GM12878 (cell line): ENCODE results near the gene CRYBA2. TPM values are rescaled to one million over a fixed set of nuclear protein-coding genes. Genes with fewer than 3 reads are reported as not detected.

Experiments
- ATAC-seq: fragments of 200-7000 bp; cut with Tn5 transposase; 3 replicates; pipeline ENCODE4 v1.9.1; 2020; ENCODE audit warnings: mild to moderate bottlenecking, moderate library complexity
- BruUV-seq: library from RNA; stranded (reverse); fragments of 400-500 nt; replicated peaks from 2 replicates; lab custom pipeline; 2021; lab: Mats Ljungman, UMichigan
- CTCF ChIA-PET: fragments of 300-600 bp; sonication (Branson Sonifier 250); formaldehyde crosslinking; extraction: SDS; loops from one replicate; lab custom pipeline; 2021; ENCODE audit warnings: inconsistent platforms; lab: Yijun Ruan, JAX
- POLR2A ChIA-PET: fragments of 350-600 bp; formaldehyde crosslinking; extraction: SDS; loops from one replicate; lab custom pipeline; 2021; ENCODE audit warnings: inconsistent platforms; lab: Charles Lee
- RAD21 ChIA-PET: fragments of 300-600 bp; sonication (Branson Sonifier 250); formaldehyde crosslinking; loops from one replicate; lab custom pipeline; 2023; ENCODE audit warnings: antibody characterized with exemption; ENCODE audit not compliant: unreplicated experiment; lab: Charles Lee
- SMC1A ChIA-PET: fragments of 300-600 bp; sonication (Branson Sonifier 250); formaldehyde crosslinking; loops from one replicate; lab custom pipeline; 2023; ENCODE audit not compliant: unreplicated experiment, uncharacterized antibody; lab: Charles Lee
- DNase-seq: peaks from one replicate; pipeline ENCODE4 v3.0.0-alpha.2; 2011; ENCODE audit warnings: low read depth, low spot score
- FAIRE-seq: peaks from 3 replicates; lab custom pipeline; 2011; peaks lifted over from hg19 to GRCh38; lab: Jason Lieb, UNC
- H2AFZ ChIP-seq: 2 replicates; pipeline ENCODE4 v1.6.0; 2011; ENCODE audit warnings: low read depth, low read length, control low read depth; ENCODE audit not compliant: control insufficient read depth
- H3K27ac ChIP-seq: 2 replicates; pipeline ENCODE4 v1.5.1; 2011; ENCODE audit warnings: control low read depth; ENCODE audit not compliant: control insufficient read depth, insufficient read depth
- H3K27me3 ChIP-seq, 2 experiments: replicated peaks in 1 of 2; 2 replicates each; pipeline versions ENCODE4 v1.6.0 to v1.6.1; 2011; ENCODE audit warnings: low read length in 1 of 2; ENCODE audit not compliant: control insufficient read depth in 2 of 2, insufficient read depth in 2 of 2
- H3K36me3 ChIP-seq, 2 experiments: 2 replicates each; pipeline ENCODE4 v1.5.1; 2011; ENCODE audit warnings: low read length in 1 of 2; ENCODE audit not compliant: control insufficient read depth in 2 of 2, insufficient read depth in 2 of 2
- H3K4me1 ChIP-seq: 2 replicates; pipeline ENCODE4 v1.6.1; 2011; ENCODE audit warnings: mild to moderate bottlenecking, low read length, moderate library complexity, mixed read lengths; ENCODE audit not compliant: control insufficient read depth, insufficient read depth
- H3K4me2 ChIP-seq: 2 replicates; pipeline ENCODE4 v1.6.0; 2011; ENCODE audit warnings: control low read depth; ENCODE audit not compliant: control insufficient read depth, insufficient read depth
- H3K4me3 ChIP-seq: fragments of 200-600 bp; sonication (generic); 2 replicates; pipeline ENCODE4 v1.5.1; 2016
- H3K79me2 ChIP-seq: 2 replicates; pipeline ENCODE4 v1.6.0; 2011; ENCODE audit warnings: low read length; ENCODE audit not compliant: control insufficient read depth, insufficient read depth
- H3K9ac ChIP-seq: 2 replicates; pipeline ENCODE4 v1.8.0; 2011; ENCODE audit warnings: low read length, control low read depth, mixed read lengths; ENCODE audit not compliant: control insufficient read depth, insufficient read depth
- H3K9me3 ChIP-seq: replicated peaks from 3 replicates; pipeline ENCODE4 v1.5.1; 2011; ENCODE audit warnings: mild to moderate bottlenecking, low read length; ENCODE audit not compliant: control insufficient read depth, insufficient read depth
- H4K20me1 ChIP-seq: 2 replicates; pipeline ENCODE4 v1.6.0; 2011; ENCODE audit not compliant: control insufficient read depth, insufficient read depth
- FOXK2 ChIP-seq: fragments of 450-650 bp; IDR thresholded peaks from 2 replicates; pipeline ENCODE4 v1.6.1; 2017; ENCODE audit warnings: mild to moderate bottlenecking, moderate library complexity
- FOXM1 ChIP-seq: IDR thresholded peaks from 2 replicates; pipeline ENCODE4 v1.6.1; 2012; ENCODE audit warnings: low read depth, mild to moderate bottlenecking, inconsistent platforms, low read length, moderate library complexity
- IKZF2 ChIP-seq, 2 experiments: fragments of 450-650 bp; IDR thresholded peaks; 2 replicates each; pipeline ENCODE4 v1.6.1; 2017; ENCODE audit warnings: mild to moderate bottlenecking in 2 of 2, moderate library complexity in 2 of 2
- IRF4 ChIP-seq: IDR thresholded peaks from 2 replicates; pipeline ENCODE4 v1.6.1; 2011; ENCODE audit warnings: low read depth, low read length
- JUNB ChIP-seq: IDR thresholded peaks from 2 replicates; pipeline ENCODE4 v1.6.1; 2016; ENCODE audit warnings: antibody characterized with exemption, mild to moderate bottlenecking
- MEF2A ChIP-seq: IDR thresholded peaks from 2 replicates; pipeline ENCODE4 v1.6.1; 2011; ENCODE audit warnings: low read depth, mild to moderate bottlenecking, low read length, moderate library complexity; ENCODE audit not compliant: insufficient read depth
- PAX5 ChIP-seq: IDR thresholded peaks from 2 replicates; pipeline ENCODE4 v1.6.1; 2011; ENCODE audit warnings: low read depth, low read length, borderline replicate concordance
- PKNOX1 ChIP-seq: fragments of 450-650 bp; IDR thresholded peaks from 2 replicates; pipeline ENCODE4 v1.6.1; 2016; ENCODE audit warnings: mild to moderate bottlenecking
- POLR2AphosphoS5 ChIP-seq: IDR thresholded peaks from 2 replicates; pipeline ENCODE4 v1.6.1; 2011; ENCODE audit warnings: mild to moderate bottlenecking, low read length, inconsistent platforms
- RAD21 ChIP-seq: IDR thresholded peaks from 2 replicates; pipeline ENCODE4 v1.6.1; 2011; ENCODE audit warnings: mild to moderate bottlenecking, low read depth, low read length, moderate library complexity; ENCODE audit not compliant: insufficient read depth
- RCOR1 ChIP-seq: conservative IDR thresholded peaks from 2 replicates; pipeline ENCODE4 v1.6.1; 2012; ENCODE audit warnings: low read depth, low read length, improper control_type of control experiment
- RFX5 ChIP-seq: IDR thresholded peaks from 2 replicates; pipeline ENCODE4 v1.6.1; 2011; ENCODE audit warnings: low read depth, low read length, improper control_type of control experiment
- SIN3A ChIP-seq: IDR thresholded peaks from 2 replicates; pipeline ENCODE4 v1.6.1; 2012; ENCODE audit warnings: low read depth, low read length, improper control_type of control experiment
- SMC3 ChIP-seq: IDR thresholded peaks from 2 replicates; pipeline ENCODE4 v1.6.1; 2011; ENCODE audit warnings: low read length, improper control_type of control experiment, borderline replicate concordance
- WRNIP1 ChIP-seq: IDR thresholded peaks from 2 replicates; pipeline ENCODE4 v1.6.1; 2011; ENCODE audit warnings: low read depth, low read length, improper control_type of control experiment, borderline replicate concordance
- WGBS: methylation state at CpG from one replicate; pipeline ENCODE4 v1.1.6; 2016; ENCODE audit warnings: low lambda C conversion rate; ENCODE audit not compliant: insufficient replicate concordance, insufficient coverage; ENCODE audit errors: missing lambda C conversion rate; 5-methylcytosine and 5-hydroxymethylcytosine counted together
- in situ Hi-C: fragments of 300-500 bp; cut with MboI; formaldehyde crosslinking; loops from 9 replicates; pipeline ENCODE4 v1.14.3; 2018; ENCODE audit warnings: mixed read lengths
- intact Hi-C: fragments of 100-400 bp; cut with micrococcal nuclease; formaldehyde crosslinking; loops from one replicate; pipeline ENCODE4 v1.14.2; 2022; ENCODE audit not compliant: unreplicated experiment
- polyA plus RNA-seq, 11 experiments: library from polyadenylated mRNA; depleted of rRNA in 4 of 11; unstranded in 6 of 11; stranded (reverse) in 5 of 11; fragments of >200 nt; fragmentation: Nextera tagmentation in 4 of 11; fragmentation: Illumina TruSeq in 1 of 11; extraction: Ambion mirVana in 4 of 11; extraction: Trizol in 1 of 11; gene quantifications; 1 replicate in 1 of 11; 2 replicates in 10 of 11; pipeline versions ENCODE4 v1.2.1 to v1.2.3, GENCODE V29; 2011 to 2016; ENCODE audit warnings: inconsistent platforms in 2 of 11, missing spikeins in 2 of 11, low read depth in 1 of 11
- total RNA-seq, 4 experiments: library from RNA; depleted of rRNA in 3 of 4; stranded (reverse); fragments of >200 nt in 3 of 4; fragmentation: Illumina TruSeq in 1 of 4; extraction: Trizol in 1 of 4; gene quantifications; 2 replicates each; pipeline versions ENCODE4 v1.2.1 to v1.2.3, GENCODE V29; 2013 to 2021

CRYBA2 gene
- total and polyA plus RNA-seq, 10 of the 15 experiments (the other 5 are each of a cell fraction or from before 2014, with no cell fraction given) = not detected

- ChIA-PET POLR2A (no interaction called here), RAD21 (interaction anchor here (0.6 to 3.1 kb wide), 13 partner anchors 28 to 153 kb away, joined by 3 to 41 read pairs (median 4); no protein-coding TSS in a partner anchor), SMC1A (interaction anchor here (0.7 to 2.5 kb wide), 6 partner anchors 43 to 128 kb away, joined by 3 to 21 read pairs (median 8); no protein-coding TSS in a partner anchor), CTCF (interaction anchor here (0.6 to 6.6 kb wide), 47 partner anchors 8 to 265 kb away, joined by 3 to 100 read pairs (median 4); partner anchors contain the start of genes DNAJB2 and IHH)
- H3K4me1 ChIP-seq = no peaks in the 10 kb centered on the region
- no peak overlapping the region for H3K4me2 ChIP-seq
- H3K27ac ChIP-seq = no peak overlapping the region
- DNase-seq = no peak
- H3K79me2 ChIP-seq = no peaks in the 10 kb centered on the region
- no peaks in the 10 kb centered on the region; a peak in 2 of 4 replicates for H3K27me3 ChIP-seq
- intact Hi-C loops (no loop called here), in situ Hi-C loops (no loop called here)
- no peak; the same call in 2 of the 3 replicates for ATAC-seq
- no TSS peak for BruUV-seq
- no peak for TF ChIP-seq POLR2AphosphoS5
- H3K36me3 ChIP-seq = no peaks in the 10 kb centered on the region
- no peak overlapping the region for H2AFZ ChIP-seq
- H3K9ac ChIP-seq = no peak overlapping the region
- H3K9me3 ChIP-seq = no peaks in the 10 kb centered on the region
- no peaks in the 10 kb centered on the region for H4K20me1 ChIP-seq
- no peak overlapping the region for H3K4me3 ChIP-seq
- no peak for FAIRE-seq
- WGBS = 38% methylated on average over 16 of the region's 16 CpGs
Measured at GRCh38 chr2:219030177-219030940, 37.1 kb upstream of the CRYBA2 start.

- no peak for DNase-seq
- ChIA-PET RAD21 (interaction anchor here (0.6 to 3.1 kb wide), 14 partner anchors 11 to 153 kb away, joined by 3 to 41 read pairs (median 4); no protein-coding TSS in a partner anchor), CTCF (interaction anchor here (0.6 to 6.6 kb wide), 48 partner anchors 9 to 265 kb away, joined by 3 to 100 read pairs (median 4); partner anchors contain the start of genes DNAJB2 and IHH), SMC1A (interaction anchor here (0.7 to 2.5 kb wide), 6 partner anchors 44 to 128 kb away, joined by 3 to 21 read pairs (median 8); no protein-coding TSS in a partner anchor), POLR2A (no interaction called here)
- Histone ChIP-seq H3K36me3 (no peaks in the 10 kb centered on the region), H3K27ac (no peak overlapping the region), H3K4me3 (no peak overlapping the region), H3K9ac (no peak overlapping the region), H3K4me1 (no peaks in the 10 kb centered on the region), H4K20me1 (no peaks in the 10 kb centered on the region), H3K9me3 (no peaks in the 10 kb centered on the region), H2AFZ (no peak overlapping the region), H3K27me3 (no peaks in the 10 kb centered on the region; a peak in 2 of 4 replicates), H3K4me2 (no peak overlapping the region), H3K79me2 (no peaks in the 10 kb centered on the region)
- BruUV-seq = no TSS peak
- 33% methylated on average over 9 of the region's 9 CpGs for WGBS
- peak; percentile 97 for ATAC-seq
- intact Hi-C loops (loop anchor here (1.0 kb wide), 2 partner anchors 90 to 126 kb away; no protein-coding TSS in a partner anchor), in situ Hi-C loops (no loop called here)
- FAIRE-seq = peak; percentile 93
- TF ChIP-seq PAX5 = 0 out of 2 replicates have a peak, but pooled peaks have one; percentile 60
- no peak for TF ChIP-seq IRF4
- TF ChIP-seq FOXM1 = no peak
- TF ChIP-seq FOXK2 = no peak
- TF ChIP-seq RCOR1 = no peak
- no peak for TF ChIP-seq MEF2A
- peak; percentile 80 for TF ChIP-seq SMC3
- TF ChIP-seq PKNOX1 = no peak
- peak; percentile 82 for TF ChIP-seq RAD21
- no peak for TF ChIP-seq SIN3A
- no peak for TF ChIP-seq WRNIP1
- no peak for TF ChIP-seq RFX5
- TF ChIP-seq IKZF2 (IDR thresholded peaks at IDR 0.05) = no peak
- no peak for TF ChIP-seq JUNB
Measured at GRCh38 chr2:219029829-219030165, 36.6 kb upstream of the CRYBA2 start.
